PFSK-1 (cell line): Measurements from ENCODE around the gene TMED1.

Source experiments
- FOXP2 ChIP-seq: optimal IDR thresholded peaks from 2 replicates; pipeline ENCODE3; 2011; ENCODE audit warnings: borderline replicate concordance, control low read depth, inconsistent platforms; ENCODE audit not compliant: insufficient read depth; ENCODE audit errors: extremely low read length, extremely low read depth
- POLR2AphosphoS5 ChIP-seq: IDR thresholded peaks from 2 replicates; pipeline ENCODE4 v1.6.1; 2012; ENCODE audit warnings: low read depth, mild to moderate bottlenecking, control low read depth, low read length, moderate library complexity
- REST ChIP-seq, 2 experiments: IDR thresholded peaks; 2 replicates each; pipeline versions ENCODE4 v1.6.1 to v1.8.0; 2011 to 2012; ENCODE audit warnings: low read depth in 2 of 2, low read length in 2 of 2, control low read depth in 1 of 2, inconsistent platforms in 1 of 2, mild to moderate bottlenecking in 1 of 2, moderate library complexity in 1 of 2; ENCODE audit not compliant: insufficient read depth in 1 of 2
- SIN3A ChIP-seq: IDR thresholded peaks from 2 replicates; pipeline ENCODE4 v1.6.1; 2012; ENCODE audit warnings: mild to moderate bottlenecking, low read length, moderate library complexity, borderline replicate concordance; ENCODE audit not compliant: insufficient read depth
- TAF1 ChIP-seq: IDR thresholded peaks from 2 replicates; pipeline ENCODE4 v1.6.1; 2012; ENCODE audit warnings: low read length, control low read depth, borderline replicate concordance; ENCODE audit not compliant: insufficient read depth

The TMED1 gene

DNA sequence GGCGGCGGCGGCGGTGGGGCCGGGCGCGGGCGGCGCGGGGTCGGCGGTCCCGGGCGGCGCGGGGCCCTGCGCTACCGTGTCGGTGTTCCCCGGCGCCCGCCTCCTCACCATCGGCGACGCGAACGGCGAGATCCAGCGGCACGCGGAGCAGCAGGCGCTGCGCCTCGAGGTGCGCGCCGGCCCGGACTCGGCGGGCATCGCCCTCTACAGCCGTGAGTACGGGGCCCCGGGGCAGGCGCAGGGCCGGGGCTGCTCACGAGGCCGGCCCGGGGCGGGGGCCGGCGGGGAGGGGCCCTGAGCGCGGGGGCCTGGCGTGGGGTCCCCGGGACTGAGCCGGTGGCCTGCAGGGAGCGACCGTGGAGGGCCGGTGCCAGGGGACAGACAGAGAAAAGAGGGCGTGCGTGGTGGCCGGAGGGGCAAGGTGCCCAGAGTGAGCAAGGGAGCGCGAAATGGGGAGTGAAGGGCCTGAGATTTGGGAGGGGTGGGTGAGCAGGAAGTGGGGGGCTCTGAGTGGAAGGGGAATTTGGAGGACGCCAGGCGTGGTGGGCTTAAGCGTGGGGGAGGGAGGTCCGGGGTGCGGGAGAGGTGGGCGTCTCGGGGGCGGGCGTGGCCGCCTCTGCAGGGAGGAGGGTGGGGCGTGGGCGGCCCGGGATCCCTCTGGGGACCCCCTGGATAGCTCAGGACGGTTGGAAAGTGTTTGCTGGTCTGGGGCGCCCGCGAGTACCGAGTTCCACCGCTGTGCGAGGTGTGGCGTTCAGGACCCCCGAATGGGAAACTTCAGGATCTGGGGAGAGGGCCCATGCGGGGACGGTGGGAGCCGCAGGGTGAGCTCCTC lies 35.9 kb upstream of the TMED1 start:
- TF ChIP-seq SIN3A = 0 out of 2 replicates have a peak, but pooled peaks have one; percentile 18
- TF ChIP-seq POLR2AphosphoS5 = no peak; the same call in 1 of the 2 replicates
- no peak for TF ChIP-seq REST (IDR thresholded peaks at IDR 0.05; ENCODE audit: insufficient read depth in 1 of 2, low read depth in 2 of 2, low read length in 2 of 2)
- TF ChIP-seq TAF1 = no peak

DNA sequence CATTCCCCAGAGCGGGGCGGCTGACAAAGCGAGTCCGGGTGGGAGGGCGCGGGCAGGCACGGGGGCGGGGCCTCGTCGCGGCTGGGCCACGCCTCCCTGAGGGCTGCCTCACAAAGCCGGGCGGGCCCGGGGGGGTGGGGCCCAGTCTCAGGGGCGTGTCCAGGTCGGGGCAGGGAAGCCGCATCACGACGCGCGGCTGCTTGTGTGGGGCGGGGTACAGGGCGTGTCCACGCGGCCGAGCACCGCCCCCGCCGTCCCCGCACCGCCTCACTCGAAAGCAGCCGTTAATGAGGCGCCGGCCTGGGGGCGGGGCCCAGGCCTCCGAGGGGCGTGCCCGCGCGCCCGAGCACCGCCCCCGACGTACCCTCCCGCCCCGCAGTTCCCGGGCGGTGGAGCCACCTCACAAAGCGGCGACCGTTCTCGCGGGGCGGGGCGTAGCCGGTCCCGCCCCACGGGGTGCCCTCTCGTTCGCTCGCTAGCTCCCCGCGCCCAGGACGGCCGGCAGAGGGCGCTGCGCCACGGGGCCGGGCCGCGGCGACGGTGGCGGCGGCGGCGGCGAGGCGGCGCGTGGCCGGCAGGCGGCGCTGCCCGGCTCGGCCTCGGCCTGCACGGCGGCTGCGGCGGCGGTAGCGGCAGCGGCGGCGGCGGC lies 35.1 kb upstream of the TMED1 start, which contains the start of gene CARM1:
Gene CARM1, plus strand, starts transcription at position 599 of the 649 bp plus-strand sequence. CDS start 150 bp downstream, outside the sequence.
- TF ChIP-seq POLR2AphosphoS5 = no peak
- no peak for TF ChIP-seq SIN3A
- peak; percentile 88 for TF ChIP-seq FOXP2

DNA sequence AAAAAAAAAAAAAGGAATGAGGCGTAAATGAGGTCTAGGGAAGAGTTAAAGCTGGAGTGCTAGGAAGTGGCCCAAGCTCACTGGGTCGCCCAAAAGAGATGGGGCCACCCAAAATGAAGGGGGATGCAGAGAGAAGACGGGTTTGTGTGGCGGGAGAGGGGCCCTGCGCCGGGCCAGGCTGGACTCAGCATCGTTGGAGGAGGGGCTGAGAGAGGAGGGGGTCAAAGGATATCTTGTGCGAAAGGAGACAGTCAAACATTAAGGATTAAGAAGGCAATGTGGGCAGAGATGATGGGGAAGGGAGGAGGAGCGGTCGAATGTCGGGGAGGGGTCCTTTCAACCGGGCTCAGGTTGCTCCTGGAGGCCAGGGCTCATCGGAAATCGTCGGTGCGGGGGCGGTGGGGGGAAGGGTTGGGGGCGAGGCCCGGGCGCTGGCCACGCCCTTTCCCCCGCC lies 34.5 kb upstream of the TMED1 start:
- TF ChIP-seq POLR2AphosphoS5 (no peak; the same call in 1 of the 2 replicates), TAF1 (no peak), REST (IDR thresholded peaks at IDR 0.05; ENCODE audit: insufficient read depth in 1 of 2, low read depth in 2 of 2, low read length in 2 of 2) (no peak), FOXP2 (no peak), SIN3A (no peak)

- TF ChIP-seq SIN3A = no peak
- TF ChIP-seq FOXP2 = no peak
- TF ChIP-seq REST (IDR thresholded peaks at IDR 0.05; ENCODE audit: insufficient read depth in 1 of 2, low read depth in 2 of 2, low read length in 2 of 2) = no peak
- no peak for TF ChIP-seq POLR2AphosphoS5
- no peak for TF ChIP-seq TAF1
Observed at GRCh38 chr19:10868872-10869547, 33.0 kb upstream of the TMED1 start.

GRCh38 chr19:10866495-10866894 lies 30.5 kb upstream of the TMED1 start:
- TF ChIP-seq TAF1 (no peak), REST (IDR thresholded peaks at IDR 0.05; ENCODE audit: insufficient read depth in 1 of 2, low read depth in 2 of 2, low read length in 2 of 2) (no peak), SIN3A (no peak), POLR2AphosphoS5 (no peak), FOXP2 (no peak)
